Mucosa of gallbladder (tissue), 1 donor: ENCODE data around the gene KCNMA1. TPM values are rescaled to one million over a fixed set of nuclear protein-coding genes. Genes with fewer than 3 reads are reported as not detected.

ENCODE experiments used
- DNase-seq: peaks from one replicate; pipeline ENCODE4 v3.0.0-alpha.2; 2020; ENCODE audit warnings: low spot score
- total RNA-seq: library from RNA; stranded (reverse); gene quantifications from one replicate; pipeline ENCODE4 v1.2.1, GENCODE V29; 2021
- donor health status: DM: no; HTN: no; CAD: no.

Gene KCNMA1
- total RNA-seq, 1 donor from 2014 or later: 101 TPM

DNA sequence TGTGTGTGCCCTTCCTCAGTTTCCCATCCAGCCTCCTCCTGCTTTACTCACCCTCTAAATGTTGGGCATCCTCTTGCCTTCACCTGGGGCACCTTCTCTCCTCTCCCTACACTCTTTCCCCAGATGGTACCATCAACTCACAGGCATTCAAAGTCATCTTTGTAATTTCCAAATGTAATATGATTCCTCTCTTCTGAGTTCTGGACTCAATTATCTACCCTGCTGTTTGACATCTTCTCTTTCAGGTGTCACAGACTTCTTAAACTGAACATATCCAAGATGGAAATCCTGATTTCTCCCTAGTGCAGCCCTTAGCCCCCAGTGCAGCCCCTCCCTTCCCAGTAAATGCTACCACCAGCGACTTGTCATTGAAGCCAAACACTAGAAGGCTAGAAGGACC lies 422.8 kb downstream of the KCNMA1 start:
- no peak for DNase-seq

DNA sequence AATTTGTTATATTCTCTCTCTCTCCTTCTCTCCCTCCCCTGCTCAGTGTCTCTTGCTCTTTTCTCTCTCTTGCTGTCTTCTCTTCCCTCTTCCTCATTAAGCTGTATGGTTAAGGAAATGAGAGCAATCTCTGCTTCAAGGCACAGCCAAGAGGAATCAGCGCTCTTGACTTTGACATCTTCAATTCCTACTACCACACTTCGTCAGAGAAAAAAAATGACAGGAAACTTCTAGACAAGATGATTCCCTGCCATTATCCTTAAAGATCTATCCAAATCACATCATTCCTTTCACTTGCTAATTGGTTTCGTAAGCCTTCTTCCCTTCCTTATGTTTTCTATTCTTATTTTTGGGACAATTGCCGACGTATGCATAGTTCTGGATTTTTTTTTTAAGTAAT lies 425.0 kb downstream of the KCNMA1 start:
- DNase-seq: no peak

DNA sequence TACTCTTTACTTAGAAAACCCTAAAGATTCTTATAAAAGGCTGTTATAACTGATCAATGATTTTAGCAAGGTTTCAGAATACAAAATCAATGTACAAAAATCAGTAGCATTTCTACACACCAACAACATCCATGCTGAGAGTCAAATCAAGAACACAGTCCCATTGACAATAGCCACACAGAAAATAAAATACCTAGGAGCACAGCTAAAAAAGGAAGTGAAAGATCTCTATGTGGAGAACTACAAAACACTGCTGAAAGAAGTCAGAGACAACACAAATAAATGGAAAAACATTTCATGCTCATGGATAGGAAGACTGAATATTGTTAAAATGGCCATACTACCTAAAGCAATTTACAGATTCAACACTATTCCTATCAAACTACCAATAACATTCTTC lies 427.0 kb downstream of the KCNMA1 start:
- no peak for DNase-seq

DNA sequence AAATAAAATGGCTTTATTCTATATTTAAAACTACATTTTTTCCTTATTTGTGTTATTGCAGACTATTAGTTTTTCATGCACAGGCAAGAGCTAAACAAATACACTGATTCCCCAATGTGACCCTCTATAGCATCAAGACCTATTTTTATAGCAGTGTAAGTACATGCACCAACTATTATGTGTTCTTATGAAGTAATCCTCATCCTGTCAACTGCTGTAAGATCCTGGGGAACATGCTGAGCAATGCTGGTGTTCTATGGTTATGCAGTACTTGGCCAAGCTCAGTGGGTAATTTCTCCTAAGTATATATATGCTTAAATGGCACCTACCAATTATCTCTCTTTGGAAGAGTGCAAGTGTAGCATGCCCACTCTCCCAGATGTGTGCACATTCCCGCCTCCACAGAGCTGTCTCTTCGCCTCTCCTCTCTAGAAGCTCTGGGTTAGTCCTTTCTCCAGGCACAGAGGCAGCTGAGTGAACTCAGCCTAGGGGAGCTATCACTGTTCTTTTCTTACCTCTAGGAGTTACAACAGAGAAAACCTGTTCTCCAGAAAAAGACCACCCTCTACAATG lies 428.8 kb downstream of the KCNMA1 start:
- DNase-seq: no peak

DNA sequence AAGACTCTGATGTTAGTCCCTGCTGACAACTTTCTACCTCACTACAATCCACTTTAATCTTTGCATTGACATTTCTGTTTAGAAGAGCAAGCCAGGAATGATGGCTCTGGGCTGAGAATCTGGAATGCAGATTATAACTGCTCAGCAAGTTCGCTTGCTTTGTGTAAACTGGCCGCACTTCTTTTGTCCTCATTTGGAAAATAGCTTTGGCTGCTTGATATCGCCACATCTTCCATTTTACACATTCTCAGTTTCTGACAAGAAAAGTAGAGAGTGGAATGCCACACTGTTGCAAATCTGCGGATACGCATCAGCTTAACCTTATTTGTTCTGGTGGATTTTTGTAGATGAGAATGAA lies 429.8 kb downstream of the KCNMA1 start:
- no peak for DNase-seq

DNA sequence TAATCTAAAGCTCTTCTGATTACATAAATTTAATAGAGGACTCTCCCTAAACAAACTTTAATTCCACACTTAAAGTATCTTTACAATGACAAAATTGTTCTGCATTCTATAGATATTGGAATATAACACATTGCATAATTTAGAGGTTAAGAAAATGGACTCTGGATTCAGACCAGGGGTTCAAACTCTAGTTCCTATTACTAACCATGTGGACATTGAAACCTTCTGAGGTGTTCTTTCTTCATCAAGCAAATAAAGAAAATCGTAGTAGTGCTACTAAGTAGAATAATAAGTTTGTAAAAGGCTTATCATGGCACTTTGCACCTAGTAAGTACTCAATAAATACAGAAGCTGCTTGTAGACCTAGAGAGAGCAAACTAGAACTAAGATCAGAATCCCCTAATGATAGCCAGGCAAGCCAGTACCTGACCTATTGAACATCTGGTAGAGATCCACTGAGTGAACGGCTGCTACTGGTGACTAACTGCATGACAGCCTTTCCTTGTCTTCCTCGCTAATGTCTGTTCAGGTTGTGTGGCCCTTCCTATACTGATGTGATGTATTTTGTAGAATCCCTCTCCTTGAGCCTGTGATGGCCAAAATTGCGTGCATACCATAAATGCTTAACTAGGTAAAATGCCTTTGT lies 430.3 kb downstream of the KCNMA1 start:
- no peak for DNase-seq

DNA sequence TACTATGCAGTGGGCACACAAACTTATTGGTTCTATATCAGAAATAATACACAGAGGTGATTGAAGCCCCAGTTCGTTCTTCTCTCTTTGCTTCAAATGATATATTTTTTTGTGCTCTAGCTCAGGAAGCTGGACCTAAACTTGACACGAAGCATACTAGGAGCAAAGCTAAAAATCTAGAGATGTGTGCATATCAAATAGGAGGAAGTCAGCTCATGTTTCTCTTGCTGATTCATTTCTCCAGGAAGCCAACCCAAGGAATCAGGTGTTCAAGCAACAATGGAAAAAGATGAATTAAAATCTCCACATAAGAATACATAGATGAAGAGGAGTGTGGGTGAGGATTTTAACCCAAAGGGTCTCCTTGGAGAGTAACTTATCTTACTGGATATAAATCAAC lies 432.5 kb downstream of the KCNMA1 start:
- no peak for DNase-seq

DNA sequence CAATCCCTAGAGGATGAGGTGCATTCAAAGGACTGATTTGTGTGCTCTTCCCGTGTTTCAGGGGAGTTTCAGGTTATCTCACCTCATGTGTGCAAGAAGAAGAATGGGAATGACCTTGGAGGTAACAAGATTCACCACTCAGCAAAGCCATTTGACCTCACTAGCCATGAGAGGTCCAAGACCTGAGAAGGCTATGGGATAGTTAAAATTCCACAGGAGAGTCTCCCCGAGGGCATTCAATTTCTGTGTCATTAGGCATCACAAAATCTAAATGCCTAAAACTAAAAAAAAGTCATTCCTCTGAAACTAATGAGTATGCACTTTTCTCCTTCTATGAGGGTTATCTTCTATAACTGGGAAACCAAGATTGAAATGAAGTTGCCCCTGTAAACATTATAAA lies 433.4 kb downstream of the KCNMA1 start:
- DNase-seq: no peak

DNA sequence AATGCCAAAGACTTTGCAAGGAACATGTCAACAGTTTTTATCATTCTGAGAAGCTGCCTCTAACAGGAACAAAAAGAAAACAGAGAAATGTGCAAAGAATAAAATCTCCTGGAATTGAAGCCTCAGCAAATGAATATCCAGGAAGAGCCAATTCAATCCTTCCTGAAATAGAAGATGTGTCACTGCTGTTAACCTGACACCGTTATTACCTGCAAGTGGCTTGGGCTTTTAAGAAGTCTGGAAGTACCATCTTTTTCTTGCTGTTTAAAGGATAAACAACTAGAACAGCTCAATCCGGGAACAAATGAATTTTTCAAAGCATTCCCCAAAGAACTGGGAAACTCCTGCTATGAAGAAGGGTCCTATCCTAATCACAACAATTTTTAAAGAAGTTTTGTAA lies 434.8 kb downstream of the KCNMA1 start:
- no peak for DNase-seq

DNA sequence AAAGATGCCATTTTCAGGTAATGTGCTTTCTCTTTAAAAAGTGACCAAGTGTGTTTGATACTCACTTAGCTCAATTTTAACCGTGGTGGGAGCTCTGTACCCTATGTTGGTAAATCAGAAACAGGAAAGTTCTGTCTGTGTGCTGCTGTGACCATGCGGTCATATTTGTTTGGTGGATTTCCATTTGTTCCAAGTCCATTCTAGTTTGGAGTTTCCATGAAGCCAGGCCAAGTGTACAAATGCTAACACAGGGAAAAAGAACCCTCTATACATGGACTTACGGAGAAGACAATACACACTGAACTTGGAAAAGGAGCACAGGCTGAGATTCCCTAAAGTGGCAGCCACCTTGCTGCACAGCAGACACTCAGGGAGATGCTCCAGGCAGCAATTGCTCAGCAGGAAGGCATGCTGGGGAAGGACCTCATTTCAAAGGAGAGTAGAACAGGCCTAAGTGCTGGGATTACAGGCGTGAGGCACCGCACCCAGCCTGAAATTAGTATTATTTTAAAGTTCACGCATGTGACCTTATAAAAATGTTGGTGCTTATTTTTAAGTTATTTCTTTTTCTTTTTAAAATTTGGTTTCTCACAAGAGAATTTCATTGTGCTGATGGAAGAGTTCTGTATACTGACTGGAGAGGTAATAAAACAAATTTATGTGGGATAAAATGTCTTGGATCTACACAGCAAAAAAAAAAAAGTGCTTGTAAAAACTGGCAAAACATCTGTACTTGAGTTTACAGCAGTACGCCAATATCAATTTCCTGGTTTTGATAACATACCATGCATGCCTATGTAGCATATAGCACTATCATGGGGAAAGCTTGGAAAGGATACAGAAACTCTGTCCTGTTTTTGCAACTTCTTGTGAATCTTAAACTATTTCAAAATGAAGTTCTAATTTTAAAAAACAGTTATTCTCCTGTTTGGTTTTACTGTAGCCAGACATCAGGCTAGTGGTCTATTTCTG lies 436.2 kb downstream of the KCNMA1 start:
- DNase-seq: no peak

DNA sequence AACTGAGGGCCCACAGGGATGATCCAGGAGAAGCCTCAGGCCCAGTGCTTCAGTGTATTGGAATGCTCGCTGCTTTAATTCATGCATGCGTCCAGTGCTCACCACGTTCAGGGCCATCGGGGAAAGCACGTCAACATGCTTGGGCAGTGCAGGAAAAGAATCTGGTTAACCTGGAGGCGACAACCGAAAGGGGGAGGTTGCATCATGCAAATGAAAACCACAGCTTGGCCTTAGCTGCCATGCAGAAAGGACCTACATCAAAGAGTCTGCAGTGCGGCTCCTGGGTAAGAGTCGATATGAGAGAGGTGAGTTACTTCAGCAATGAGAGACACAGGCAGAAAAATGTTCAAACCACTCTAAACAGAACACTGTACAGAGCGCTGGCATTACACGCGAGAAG lies 440.1 kb downstream of the KCNMA1 start:
- no peak for DNase-seq

DNA sequence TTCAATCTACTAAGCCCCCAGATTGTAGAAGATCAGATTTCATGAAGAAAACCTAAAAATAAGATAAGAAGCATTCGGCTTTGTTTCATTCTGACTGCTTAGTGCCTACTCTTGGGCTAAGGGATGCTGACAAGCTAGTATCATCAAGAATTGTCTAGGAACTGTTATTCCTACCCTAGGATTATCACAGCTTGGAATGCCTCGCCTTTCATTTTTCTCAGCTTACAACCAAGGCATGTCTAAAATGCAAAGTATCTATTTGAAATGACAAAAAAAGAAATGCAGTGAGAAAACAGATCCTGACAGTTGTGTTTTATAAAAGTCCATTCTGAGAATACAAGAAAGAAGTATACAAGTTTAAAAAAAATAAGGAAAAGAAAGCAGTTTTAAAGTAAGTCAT lies 441.0 kb downstream of the KCNMA1 start:
- no peak for DNase-seq

DNA sequence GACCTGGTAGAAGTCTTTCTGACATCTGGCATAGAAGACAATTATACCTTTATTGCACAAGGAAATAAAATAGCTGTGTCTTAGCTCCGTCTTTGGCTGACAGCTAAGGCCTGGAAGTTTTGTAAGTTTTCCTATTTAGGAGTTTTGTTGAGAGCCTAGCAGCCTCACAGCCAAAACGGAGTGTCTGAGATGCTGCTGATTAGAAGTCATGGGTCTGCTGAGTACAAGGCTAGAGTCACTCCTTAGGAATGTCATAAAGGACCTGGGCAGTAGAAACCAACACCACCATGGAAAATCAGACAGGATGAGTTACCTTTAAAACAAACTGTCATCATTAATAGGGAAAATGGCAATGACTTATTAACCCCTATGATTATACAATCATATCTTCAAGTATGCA lies 442.5 kb downstream of the KCNMA1 start:
- no peak for DNase-seq

DNA sequence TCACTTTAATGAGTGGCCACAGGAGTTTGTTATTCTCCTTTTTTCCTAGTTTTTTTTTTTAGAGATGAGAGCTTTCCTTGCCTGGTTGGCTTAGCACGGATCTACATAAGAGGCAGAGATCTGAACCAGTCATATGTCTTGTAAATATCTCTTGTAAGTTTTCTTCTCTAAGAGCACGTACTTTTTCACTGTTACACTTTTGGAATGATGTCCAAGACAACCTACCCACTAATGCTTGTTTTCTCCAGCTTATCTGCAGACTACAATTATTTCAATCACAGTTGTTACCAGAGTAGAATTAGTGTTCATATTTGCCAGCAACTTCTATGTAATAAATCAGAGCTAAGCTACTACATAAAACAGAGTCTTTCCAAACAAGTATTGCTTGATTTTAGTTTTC lies 444.6 kb downstream of the KCNMA1 start:
- DNase-seq: no peak

DNA sequence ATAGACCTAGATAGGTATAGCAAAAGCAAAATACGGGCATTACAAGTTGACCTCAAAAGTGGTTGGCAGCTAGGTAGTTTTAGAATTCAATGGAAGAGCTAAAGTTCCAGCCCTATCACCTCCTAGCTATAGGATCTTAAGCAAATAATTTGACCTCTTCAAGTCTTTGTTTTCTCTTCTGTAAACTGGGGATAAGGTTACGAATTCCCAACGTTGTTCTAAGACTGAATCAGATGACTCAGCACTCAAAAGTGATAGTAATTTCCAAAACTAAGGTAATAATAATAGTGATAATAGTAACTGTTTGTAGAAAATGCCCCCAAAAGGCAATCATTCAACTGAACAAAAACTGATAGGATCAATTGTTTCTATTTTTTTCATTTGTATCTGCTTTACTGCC lies 445.2 kb downstream of the KCNMA1 start:
- DNase-seq: no peak

DNA sequence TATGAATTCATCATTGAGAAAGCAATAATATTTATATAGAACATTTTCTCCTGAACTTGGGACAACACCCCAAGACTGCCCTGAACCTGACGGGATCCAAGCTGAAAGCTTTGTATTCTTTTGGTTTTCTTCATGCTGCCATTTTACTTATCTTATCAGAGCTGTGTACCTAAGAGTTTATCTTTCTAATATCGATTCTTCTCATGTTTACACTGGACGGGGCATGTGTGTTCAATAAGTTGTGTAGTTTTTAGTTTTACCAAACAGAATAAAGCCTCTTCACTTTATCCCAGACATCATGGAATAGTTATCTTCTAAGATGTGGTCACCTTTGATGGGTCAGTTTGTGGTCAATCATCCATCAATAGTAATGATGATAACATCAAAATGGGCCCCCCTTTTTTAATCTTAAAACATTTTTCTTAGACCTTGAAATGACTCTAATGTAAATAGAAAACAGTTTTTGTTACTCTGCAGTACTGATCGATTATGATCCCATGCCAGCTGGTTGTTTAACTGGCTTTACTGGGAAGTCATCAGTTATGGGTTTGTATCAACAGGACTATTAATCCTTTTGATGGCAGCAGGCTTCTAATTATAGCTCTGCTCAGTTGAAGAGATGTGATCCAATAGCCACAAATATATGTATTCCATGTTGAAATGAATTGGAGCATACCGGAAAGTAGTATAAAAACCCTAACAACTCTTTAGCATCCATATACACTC lies 446.1 kb downstream of the KCNMA1 start:
- peak; percentile 77 for DNase-seq

DNA sequence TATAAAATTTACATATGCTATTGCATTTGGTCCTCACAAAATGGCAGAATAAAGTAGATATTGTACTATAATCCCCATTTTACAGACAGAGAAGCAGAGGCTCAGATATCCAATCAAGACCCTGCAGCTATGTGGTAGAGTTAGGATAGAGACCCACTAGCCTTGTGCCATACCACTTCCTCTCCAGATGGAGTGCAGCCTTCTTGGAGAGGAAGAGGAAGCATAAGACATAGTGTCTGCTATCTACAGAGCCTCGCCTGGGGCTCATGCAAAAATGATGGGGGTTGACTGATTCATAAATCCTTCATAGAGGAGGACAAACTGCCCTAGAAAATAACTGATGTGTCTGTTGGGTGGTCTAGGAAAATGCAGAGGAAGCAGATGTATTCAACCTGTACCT lies 447.3 kb downstream of the KCNMA1 start:
- no peak for DNase-seq

DNA sequence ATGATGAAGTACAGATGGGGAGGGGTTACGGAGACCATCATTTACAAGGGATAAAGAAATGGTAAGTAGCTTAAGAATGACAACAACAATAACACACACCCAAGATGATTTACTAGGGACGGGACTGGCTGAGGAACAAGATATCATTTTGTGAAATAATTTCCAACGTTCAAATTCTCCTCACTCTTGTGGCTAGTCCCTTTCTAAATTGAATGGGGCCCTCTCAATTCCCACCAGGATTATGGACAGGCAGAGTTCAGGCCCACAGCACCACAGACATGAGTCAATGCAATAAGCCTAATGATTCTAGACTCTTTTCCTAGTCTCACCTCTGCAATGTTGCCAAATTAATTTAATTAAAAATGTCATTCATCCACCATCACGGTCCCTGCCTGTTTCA lies 448.1 kb downstream of the KCNMA1 start:
- no peak for DNase-seq

DNA sequence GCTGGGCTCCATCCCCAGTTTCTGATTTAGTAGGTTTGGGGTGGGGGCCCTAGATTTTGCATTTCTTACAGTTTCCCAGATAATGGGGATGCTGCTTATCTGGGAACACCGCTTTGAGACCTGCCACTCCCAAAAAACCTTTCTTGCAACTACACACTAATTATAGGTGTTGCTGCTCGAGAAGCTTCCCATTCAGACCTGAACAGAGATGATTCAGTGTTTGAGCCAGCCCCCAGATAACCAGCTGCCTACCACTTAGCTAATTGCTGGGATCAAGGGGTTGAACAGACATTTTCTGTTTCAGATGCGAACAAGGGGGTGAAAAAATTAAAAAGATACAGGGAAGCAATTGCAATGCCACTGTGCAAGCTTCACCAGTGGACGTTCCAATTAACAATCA lies 448.5 kb downstream of the KCNMA1 start:
- DNase-seq: no peak

DNA sequence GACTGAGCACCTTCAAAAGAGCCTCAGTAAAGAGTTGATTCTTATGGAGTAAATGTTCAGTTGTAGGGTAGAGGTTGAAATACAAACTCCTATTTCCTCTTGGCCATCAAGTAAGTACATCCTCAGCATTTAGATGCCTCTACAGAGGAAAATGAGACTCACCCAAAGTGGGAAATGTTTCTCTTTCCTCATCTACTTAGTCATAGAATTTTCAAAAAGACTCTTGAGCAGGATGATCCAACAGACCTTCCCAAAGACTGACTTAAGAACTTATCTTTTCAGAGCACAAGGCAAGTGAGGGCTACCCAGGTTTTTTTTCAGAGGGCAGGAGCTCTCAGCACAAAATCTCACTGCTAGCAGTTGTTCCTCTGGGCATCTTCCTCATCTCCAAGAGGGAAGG lies 449.1 kb downstream of the KCNMA1 start:
- no peak for DNase-seq

DNA sequence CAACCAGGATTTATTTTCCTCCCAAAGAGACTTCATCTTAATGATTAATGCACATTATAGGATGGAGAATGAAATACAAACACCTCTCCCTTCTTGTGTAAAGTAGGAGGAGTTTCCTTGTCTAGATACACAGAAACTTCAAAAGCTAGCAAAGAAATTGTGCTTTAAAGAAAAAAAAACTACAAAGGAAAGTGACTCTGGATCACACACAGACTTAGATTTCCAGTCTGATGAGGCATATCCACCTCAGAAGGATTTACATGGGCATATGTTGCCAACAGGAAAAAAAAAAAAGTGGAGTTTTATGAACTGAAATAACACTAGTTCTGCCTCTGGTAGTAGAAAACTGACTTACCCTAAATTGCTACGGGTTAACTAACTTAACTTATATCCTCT lies 449.6 kb downstream of the KCNMA1 start:
- DNase-seq: no peak

DNA sequence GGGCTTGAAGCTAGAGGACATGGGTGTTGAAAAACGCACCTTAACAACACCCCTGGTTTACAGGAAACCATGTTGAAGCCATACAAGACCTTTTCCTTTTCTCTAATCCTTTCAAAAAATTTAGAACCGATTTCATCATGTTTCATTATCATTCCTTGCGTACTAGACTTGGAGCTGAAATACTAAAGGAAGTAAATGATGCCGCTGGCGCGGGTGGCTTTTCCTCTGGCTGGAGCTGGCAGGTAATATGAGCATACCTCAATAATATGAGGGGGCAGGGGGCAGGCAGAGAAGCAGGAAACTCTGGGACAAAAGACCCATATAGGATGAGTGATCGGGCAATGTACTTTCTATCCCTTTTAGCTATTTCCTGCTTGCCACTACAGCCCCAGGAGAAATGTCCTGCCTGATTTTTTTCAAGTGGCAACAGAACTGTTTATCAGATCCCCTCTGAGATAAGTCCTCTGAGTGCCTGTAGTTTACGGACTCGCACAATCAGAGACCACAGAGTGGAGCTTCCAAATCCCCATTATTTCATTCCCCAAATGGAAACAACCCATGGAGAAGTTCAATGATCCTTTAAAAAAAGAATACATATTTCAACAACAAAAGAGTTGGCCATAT lies 450.1 kb downstream of the KCNMA1 start:
- DNase-seq: no peak
